Measurements from ENCODE around the gene THTPA.
"Not testable (repeated sequence)": the region's sequence is repeated elsewhere in the genome, so short reads cannot be mapped to it uniquely, and the experiment has no call there.

The THTPA gene

DNA sequence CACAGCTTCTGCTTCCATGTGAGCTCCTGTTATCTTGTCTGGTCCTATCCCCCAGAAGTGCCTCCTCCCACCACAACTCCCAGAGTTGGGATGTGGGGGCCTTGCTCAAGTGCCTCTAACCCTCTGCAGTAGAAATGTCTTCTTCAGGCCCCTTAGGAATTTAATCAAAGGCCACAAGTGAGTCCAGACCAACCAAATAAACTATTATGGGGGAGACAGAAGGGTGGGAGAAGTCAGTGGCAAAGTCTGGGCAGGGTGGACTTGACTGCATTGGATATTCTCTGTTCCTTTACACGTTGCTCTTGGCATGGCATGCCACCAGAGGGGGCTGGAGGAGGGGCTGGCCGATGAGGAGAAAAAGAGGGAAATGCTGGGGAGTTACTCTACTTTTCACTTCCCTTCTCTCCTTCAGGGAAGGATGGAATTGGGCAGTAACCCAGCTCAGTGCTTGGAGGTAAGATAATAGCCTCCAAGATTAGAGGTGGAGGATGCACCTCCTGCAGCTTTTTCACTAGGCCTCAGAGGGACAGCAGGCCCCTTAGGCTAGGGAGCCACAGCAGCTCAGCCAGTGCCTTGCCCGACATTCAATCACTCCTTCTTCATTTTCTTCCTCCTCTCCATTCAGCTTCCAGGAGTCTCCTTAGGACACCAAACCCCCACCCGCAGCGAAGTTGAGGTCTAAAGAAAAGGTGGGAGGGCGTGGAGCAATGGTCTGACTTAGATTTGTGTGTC is 12.7 kb downstream of the THTPA start:
- DNase-seq: peak; percentile 53

DNA sequence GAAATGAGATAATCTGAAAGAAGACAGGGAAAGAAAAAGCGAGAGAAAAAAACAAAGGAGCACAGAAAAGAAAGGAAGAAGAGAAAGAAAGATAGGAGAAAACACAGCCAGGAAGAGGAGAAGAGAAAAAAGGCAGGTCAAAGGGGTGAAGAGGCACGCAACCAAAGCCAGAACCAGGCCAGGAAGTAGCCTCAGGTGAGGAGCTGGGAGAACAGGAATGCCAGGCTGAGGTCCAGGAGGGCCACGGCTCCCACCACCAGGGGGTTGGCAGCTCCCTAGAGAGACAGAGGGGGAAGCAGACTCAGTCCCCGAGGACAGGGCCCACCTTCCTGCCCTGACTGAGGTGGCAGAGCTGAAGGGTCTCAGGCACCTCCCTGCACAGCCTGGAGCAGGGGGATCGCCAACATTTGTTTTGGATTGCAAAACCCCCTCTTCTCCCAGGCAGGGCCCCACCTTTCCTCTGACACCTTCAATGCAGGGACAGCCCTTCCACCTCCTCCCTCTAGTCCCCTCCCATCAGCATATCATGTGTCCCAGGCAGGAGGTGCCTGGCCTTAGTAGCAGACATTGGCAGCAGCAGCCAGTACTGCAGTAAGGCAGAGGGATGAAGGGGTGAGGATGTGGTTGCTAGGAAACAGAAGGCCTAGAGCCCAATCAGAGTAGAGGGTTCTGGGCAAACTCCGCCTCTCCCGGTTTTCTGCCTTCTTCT is 13.5 kb downstream of the THTPA start:
- DNase-seq: no peak

DNA sequence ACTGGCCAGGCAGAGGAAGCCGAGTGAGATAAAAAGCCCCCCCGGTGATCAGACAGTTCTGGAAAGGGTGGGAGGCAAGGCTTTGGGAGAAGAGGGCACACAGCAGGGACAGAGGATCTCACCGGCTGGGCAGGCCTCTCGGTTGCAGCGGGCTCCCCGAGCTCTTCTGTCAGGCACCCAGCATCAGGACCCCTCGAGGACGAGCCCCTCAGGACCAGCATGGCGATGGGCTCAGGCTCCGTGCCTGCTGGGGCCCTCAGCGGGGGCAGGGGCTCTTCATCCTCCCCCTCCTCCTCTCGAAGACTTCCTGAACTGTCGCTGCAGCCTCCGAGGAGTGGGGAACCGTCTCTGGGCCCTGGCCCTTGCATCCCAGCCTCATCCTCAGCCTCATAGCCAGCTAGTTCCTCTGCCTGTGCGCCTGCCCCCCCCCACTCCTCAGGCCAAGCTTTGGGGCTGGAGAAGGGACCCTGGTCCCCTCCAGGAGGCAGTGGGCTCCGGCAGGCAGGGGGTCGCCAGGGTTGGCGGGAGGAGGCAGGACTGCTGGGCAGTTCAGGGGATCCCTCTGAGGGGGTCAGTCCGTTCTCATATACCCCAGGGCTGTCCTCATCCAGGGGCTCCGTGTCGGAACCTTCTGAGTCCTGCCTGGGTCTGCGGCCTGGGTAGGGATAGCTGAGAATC is 14.9 kb downstream of the THTPA start:
- DNase-seq: no peak

DNA sequence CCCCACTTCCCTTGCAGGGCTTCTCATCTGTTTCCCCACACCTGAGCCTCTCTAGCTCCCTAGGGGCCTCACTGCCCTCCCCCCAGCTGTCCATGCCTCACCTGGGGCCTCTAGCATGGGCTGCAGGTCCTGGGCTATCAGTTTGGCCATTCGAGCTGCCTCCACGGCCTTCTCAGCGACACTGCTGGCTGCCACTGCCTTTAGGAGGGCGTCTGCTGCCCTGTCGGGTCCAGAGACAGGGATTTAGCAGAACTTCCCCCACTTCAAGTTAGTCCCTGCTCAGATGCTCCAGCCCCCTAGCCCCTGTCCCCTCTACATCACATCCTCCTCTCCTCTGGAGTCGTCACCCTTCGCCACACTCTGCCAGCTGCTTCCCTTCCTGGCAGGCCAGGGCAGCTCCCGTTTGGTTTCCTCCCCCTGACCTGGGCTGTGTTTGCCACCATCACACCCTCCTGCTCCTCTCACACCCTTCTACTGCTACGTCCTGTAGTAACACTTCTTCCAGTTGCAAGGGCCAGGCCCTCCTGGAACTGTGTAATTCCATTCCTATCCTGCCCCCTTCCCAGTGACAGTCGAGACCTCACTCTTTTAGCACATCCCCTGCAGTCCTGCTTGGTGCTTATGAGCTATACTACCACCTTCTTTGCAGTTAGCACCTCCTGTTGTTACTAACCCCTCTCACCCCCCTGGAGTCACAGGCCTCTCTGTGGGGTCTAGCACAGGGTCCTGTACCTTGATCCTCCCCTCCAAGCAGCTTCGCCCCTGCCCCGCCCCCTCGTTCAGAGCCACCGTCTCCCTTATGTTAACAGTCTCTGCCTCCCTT is 15.8 kb downstream of the THTPA start:
- no peak for DNase-seq

DNA sequence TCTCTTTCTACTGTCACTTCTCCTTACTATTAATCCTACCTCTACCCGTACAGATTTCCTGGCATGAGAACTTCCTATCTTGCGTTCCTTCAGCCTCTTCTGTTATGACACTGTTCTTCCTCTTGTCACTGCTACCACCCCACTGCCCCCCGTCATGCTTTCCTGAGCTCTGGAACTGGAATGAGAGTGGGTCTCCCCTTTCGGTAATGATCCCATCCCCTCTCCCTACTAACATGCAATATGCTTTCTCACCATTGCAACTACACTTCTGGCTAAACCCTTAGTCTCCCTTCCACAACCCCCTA is 16.4 kb downstream of the THTPA start:
- DNase-seq: no peak

DNA sequence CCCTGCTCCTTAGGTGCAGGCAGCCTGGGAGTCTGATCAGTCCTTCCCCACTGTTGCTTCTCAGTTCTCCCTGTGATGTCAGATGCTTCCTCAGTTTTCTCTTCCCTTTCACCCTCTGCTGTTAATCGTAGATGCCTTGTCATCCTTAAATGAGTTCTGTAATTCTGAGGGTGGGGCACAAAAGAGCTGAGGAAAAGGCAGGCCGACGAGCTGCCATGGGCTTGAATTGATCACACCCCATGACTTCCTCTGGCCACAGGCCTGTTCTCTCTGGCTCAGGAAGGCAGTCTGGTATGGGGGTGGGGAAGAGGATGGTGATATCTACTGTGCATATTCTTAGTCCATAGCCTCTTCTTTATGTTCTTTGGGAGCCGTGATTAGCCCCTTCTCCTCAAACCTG is 16.8 kb downstream of the THTPA start:
- DNase-seq: no peak

DNA sequence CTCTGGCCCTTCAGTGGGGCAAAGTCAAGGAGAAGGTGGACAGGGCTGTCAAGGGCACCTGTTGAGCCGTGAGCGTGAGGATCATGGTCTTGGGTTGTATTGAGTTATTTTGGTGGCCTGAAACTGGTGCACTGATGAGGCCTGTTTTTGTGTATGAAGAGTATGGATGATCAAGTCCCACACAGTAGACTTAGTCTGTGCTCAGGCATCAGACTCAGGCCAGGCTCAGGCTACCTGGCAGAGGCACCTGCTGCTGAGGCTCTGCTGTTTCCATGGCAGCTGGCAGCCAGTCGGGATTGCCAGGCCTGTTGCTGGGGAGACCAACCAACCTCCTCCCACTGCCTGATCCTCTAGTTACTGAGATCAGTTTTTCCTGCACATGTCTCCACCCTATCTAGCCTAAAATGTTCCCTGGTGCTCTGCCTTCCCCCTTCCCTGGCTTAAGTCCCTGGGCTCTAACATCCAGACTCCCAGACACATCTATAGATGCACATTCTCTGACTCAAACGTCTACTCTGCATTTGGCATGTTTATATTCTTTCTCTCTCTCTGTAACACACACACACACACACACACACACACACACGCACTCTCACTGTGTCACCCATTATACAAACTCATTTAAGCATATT is 17.4 kb downstream of the THTPA start:
- no peak for DNase-seq

DNA sequence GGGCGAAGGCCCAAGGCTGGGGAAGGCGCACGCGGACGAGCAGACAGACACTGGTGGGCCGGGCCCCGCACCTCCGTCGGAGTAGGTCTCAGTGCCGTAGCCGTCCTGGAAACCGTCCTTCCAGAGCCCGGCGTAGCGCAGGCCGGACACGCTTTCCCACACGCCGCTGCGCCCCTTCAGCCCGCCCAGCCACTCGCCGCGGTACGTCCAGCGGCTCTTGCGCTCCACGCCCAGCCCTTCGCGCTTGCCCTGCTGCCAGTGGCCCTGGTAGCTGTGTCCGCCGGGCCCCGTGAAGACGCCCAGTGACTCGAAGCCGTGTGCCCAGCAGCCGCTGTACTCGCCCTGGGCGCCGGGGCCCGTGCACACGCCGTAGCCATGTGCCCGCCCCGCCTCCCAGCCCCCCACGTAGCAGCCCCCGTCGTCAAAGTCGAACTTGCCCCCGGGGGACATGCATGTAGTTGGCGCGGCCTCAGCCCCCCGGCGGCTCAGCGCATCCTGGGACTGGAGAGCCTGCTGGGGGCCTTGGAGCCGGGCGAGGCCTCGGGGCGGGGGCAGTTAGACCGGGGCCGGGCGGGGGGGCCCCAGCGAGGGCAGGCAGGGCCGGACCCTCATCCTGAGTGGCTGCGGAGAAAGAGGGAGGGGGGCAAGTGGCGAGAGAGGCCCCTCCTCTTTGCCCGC is 21.1 kb downstream of the THTPA start:
- no peak for DNase-seq

DNA sequence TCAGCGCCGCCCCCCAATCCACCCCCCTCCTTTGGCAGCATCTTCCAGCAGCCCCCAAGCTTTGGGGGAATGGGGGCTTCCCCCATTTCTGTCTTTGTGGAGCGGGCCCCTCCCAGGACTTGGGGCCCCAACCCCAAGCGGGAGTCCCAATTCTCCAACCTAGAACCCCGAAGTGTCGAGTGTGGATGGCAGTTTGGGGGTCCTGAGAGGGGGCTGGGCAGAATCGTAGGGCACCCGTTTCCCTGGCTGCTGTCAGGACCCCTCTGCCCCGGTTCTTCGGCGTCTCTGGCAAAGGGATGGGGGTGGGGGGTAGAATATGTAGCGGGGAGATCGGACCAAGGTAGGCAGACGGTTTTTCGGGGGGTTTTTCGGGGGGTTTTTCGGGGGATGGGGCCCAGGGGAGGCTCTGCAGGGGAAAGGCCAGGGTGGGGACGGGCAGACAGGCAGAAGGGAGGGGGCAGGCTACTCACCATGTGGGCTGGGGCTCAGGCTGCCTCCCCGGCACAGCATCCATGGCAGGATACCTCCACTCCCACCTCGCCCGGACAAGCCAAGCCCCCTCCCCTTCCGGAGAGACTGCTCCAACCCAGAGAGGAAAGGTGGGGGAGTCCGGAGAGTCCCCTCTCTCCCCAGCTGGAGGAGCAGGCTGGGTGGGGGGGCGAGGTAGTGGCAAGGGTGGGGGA is 21.8 kb downstream of the THTPA start:
- DNase-seq: no peak

DNA sequence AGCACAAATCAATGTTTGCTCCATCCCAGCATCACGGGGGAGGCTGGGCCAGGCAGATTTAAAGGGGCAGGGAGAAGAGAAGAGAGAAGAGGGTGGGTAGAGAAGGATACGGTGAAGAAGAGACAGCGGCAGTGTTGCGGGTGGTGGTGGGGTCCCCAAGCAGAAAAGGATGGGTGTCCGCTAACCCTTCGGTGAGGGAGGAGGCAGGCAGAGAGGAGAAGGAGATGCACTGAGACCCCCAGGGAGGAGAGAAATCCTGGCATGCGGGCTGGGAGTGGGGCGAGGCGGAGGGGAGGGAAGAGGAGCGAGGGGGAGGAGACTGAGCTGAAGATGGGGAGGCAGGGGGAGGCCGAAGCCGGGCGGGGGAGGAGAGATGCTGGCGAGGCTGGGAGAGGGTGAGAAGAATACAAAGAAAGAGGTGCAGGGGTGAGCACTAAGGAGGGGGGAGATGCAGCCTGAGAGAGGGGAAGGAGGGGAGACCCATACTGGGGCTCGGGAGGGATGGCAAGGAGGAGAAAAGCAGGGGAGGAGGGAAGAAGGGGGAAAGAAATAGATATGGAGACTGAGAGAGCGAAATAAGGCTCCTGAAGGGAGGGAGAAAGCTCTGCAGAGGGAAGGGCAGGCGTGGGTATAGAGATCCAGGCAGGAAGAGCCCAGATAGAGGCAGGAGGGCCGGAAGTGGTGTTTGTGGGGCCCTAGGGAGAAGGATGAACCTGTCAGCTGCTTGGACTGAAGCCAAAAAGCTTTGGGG is 22.7 kb downstream of the THTPA start, which contains the start of gene JPH4:
Gene JPH4 (minus strand): TSS at position 231 of the 751 bp plus-strand sequence. CDS start 1,337 bp downstream, outside the sequence.
- peak; percentile 36 for DNase-seq

DNA sequence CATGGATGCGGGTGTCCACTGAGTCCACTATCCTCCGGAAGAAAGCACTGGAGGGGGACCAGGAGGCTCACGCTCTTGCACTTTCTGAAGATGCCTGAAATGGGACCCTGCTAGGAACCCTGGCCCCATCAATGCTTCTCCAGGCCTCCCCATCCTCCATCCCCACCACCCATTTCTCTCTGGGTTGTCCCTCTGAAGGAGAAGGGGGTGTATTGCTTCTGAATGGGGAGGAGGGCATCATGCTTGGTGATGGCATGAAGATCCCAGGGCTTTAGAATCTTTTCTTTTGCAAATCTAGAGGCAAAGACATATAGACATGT is 23.2 kb downstream of the THTPA start:
- DNase-seq: no peak

DNA sequence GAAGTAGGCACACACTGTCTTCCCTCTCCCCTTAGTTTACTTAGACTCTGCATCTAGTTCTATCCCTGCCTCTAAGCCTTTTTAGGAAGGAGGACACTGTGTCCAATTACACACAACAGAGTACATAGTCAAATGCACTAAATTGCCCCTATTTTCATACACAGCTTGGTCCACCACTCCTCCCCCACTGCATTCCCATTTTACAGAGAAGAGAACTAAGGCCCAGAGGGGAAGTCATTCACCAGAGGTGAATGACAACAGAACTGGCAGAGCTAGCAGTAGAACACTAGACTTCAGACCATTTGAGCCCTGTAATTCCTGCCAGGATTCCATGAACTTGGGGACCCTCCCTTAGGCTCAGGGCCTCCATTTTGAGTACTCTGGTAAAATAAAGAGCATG is 23.7 kb downstream of the THTPA start:
- DNase-seq: no peak

DNA sequence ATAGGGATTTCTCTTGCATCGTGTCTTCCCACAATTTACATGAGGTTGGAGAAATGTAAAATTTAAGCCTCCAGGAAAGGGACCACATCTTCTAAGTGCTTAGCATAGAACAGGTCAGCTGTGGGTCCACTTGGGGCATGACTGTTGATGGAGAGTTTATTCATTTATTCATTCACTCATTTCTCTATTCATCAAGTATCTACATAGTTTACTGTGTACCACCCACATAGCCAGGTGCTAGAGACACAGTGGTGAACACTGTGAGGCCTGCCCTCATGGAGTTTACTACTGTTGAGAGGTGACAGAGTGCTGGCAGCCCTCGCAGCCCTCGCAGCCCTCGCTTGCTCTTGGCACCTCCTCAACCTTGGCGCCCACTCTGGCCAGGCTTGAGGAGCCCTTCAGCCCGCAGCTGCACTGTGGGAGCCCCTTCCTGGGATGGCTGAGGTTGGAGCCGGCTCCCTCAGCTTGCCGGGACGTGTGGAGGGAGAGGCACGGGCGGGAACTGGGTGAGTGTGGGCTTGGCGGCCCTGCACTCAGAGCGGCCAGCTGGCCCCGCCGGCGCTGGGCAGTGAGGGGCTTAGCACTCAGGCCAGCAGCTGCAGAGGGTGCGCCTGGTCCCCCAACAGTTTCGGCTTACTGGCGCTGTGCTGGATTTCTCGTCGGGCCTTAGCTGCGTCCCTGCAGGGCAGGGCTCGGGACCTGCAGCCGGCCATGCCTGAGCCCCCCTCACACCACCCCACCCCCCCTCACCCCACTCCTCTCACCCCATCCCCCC is 24.3 kb downstream of the THTPA start:
- DNase-seq: no peak

DNA sequence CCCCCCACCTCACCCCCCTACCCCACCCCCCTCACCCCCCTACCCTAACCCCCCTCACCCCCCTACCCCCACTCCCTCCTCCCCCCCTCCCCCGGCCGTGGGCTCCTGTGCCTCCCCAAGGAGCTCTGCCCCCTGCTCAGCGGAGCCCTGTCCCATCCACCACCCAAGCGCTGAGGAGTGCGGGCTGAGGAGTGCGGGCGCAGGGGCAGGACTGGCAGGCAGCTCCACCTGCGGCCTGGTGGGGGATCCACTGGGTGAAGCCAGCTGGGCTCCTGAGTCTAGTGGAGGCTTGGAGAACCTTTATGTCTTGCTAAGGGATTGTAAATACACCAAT is 24.8 kb downstream of the THTPA start:
- DNase-seq: no peak

DNA sequence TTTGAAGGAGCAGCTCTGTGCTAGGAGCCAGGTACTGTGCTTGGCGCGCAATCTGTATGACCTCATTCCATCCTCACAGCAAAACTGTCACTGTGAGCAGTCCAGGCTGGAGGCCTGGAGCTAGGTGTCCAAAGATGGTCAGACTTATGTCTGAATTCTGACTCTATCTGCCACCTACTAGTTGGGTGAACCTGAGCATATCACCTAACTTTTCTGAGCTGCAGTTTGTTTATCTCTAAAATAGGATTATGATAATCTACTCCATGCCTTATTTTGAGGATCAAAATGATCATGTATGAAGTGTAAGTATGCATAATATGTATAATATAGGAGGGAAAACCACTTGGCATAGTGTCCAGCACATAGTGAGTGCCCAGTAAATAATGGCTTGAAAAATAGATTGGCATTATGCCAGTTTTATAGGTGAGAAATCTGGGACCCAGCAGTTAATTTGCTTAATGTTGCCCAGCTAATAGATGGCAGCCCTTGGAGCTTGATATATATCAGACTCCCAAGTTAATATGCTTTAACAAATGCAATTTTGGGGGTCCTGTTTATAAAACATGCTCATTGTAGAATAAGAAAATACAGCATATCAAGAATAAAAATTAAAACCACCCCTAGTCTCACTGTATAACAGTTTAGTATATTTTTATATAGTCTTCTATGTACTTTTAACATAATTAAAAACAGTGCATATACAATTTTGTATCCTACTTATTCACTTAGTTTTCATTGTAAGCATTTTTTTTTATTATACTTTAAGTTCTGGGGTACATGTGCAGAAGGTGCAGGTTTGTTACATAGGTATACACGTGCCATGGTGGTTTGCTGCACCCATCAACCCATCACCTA is 27.1 kb downstream of the THTPA start:
- DNase-seq: no peak

DNA sequence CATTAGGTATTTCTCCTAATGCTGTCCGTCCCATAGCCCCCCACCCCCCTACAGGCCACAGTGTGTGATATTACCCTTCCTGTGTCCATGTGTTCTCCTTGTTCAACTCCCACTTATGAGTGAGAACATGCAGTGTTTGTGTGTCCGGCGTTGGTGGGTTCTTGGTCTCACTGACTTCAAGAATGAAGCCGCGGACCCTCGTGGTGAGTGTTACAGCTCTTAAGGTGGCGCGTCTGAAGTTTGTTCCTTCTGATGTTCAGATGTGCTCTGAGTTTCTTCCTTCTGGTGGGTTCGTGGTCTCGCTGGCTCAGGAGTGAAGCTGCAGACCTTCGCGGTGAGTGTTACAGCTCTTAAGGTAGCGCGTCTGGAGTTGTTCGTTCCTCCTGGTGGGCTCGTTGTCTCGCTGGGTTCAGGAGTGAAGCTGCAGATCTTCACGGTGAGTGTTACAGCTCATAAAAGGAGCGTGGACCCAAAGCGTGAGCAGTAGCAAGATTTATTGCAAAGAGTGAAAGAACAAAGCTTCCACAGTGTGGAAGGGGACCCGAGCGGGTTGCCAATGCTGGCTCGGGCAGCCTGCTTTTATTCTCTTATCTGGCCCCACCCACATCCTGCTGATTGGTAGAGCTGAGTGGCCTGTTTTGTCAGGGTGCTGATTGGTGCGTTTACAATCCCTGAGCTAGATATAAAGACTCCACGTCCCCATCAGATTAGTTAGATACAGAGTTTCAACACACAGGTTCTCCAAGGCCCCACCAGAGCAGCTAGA is 27.9 kb downstream of the THTPA start:
- DNase-seq: not testable (repeated sequence)

DNA sequence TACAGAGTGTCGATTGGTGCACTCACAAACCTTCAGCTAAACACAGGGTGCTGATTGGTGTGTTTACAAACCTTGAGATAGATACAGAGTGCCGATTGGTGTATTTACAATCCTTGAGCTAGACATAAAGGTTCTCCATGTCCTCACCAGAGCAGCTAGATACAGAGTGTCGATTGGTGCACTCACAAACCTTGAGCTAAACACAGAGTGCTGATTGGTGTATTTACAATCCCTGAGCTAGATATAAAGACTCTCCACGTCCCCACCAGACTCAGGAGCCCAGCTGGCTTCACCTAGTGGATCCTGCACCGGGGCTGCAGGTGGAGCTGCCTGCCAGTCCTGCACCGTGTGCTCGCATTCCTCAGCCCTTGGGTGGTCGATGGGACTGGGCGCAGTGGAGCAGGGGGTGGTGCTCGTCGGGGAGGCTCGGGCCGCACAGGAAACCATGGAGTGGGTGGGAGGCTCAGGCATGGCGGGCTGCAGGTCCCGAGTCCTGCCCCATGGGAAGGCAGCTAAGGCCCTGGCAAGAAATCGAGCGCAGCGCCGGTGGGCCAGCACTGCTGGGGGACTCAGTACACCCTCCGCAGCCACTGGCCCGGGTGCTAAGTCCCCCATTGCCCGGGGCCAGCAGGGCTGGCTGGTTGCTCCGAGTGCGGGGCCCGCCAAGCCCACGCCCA is 28.6 kb downstream of the THTPA start:
- not testable (repeated sequence) for DNase-seq

Data from SHP77 treated with DMSO at 0.1 percent for 48 hours (cell line).